ENCODE data around the gene GRK1. TPM values are rescaled to one million over a fixed set of nuclear protein-coding genes. Genes with fewer than 3 reads are reported as not detected.

GRK1 gene
- total RNA-seq, 1 donor from 2014 or later: 0.07 TPM

DNA sequence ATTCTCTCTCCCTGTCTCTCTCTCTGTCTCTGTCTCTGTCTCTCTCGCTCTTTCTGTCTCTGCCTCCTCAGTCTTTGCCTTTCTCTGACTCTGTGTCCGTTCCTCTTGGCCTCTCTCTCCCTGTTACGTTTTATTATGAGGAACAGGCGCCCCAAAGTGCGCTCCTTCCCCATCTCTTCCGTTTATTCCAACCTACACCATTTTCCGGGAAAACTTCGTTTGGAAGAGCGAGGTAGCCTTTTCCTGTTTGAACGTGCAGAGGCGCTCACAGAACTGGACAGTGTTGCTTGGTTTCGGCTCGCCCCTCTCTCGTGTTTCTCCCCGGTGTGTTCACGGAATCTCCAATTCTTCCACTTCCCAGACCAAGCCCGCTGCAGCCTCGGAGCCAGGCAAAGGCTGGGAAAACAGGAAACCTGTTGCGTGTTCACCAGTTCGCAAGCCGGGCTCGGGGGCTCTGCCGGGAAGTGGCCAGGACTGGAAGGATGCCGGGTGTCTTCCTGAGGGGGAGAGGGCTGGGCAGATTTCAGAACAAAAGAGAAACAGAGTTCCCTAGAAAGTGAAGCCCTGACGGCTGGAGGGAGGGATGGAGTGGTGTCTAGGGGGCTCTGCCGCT lies 92.6 kb downstream of the GRK1 start:
- Mint-ChIP-seq H3K4me1 (ENCODE audit: low read depth) (peaks cover 10% of the 10 kb centered on the region), H3K9me3 (ENCODE audit: low read depth) (no peaks in the 10 kb centered on the region), H3K4me3 (ENCODE audit: unreplicated experiment) (peak overlapping the region; percentile 86), H3K27me3 (ENCODE audit: low read depth) (peaks cover 20% of the 10 kb centered on the region), H3K27ac (ENCODE audit: unreplicated experiment) (peak overlapping the region; percentile 42), H3K36me3 (ENCODE audit: low read depth) (peaks cover 3% of the 10 kb centered on the region)
- no peak for TF ChIP-seq CTCF (IDR thresholded peaks at IDR 0.05)
- no peak for DNase-seq (ENCODE audit: low spot score)

DNA sequence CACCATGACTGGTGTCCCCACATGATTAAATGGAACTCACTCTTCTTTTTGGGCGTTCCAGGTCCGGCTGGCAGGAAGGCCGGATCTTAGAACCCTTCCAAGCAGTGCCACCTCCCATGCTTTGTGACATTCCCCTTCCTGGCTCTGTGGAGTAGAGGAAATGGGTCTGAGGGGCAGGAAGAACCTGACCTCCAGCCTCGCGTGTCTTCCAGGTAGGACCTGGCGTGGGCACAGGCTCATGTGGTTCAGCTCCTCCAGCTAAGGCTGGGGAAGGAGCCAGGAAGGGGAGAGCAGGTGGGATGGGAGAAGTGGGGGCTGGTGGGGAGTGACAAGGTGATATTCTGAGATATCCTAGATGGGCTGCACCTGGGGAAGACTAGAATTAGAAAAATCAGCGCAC lies 94.1 kb downstream of the GRK1 start:
- TF ChIP-seq CTCF (IDR thresholded peaks at IDR 0.05): no peak
- Mint-ChIP-seq H3K36me3 (ENCODE audit: low read depth) (peaks cover 3% of the 10 kb centered on the region), H3K27me3 (ENCODE audit: low read depth) (peaks cover 15% of the 10 kb centered on the region), H3K4me1 (ENCODE audit: low read depth) (peaks cover 10% of the 10 kb centered on the region), H3K9me3 (ENCODE audit: low read depth) (no peaks in the 10 kb centered on the region), H3K27ac (ENCODE audit: unreplicated experiment) (no peak overlapping the region), H3K4me3 (ENCODE audit: unreplicated experiment) (no peak overlapping the region)
- no peak for DNase-seq (ENCODE audit: low spot score)

DNA sequence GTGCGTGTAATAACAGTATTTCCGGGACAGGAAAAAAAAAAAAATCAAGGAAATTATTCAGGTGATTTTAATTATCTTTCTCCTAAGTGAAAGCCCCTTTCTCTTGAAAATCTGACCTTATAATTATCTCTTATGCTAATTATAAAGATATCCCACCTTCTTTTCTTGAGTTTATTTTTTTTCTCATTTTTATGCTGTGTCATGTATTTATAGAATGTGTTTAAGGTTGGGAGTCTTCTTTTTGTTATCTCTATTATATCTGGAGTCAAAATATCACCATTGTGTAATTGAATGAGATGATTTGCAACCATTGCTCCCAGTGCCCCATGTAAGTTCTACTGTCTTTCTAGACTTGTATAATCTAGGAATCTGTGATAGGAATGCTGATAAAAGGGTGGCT lies 95.1 kb downstream of the GRK1 start:
- no peak for DNase-seq (ENCODE audit: low spot score)
- peaks cover 10% of the 10 kb centered on the region for H3K4me1 Mint-ChIP-seq (ENCODE audit: low read depth)
- peaks cover 15% of the 10 kb centered on the region for H3K27me3 Mint-ChIP-seq (ENCODE audit: low read depth)
- H3K27ac Mint-ChIP-seq (ENCODE audit: unreplicated experiment): no peak overlapping the region
- H3K4me3 Mint-ChIP-seq (ENCODE audit: unreplicated experiment): no peak overlapping the region
- no peak for TF ChIP-seq CTCF (IDR thresholded peaks at IDR 0.05)
- peaks cover 3% of the 10 kb centered on the region for H3K36me3 Mint-ChIP-seq (ENCODE audit: low read depth)
- no peaks in the 10 kb centered on the region for H3K9me3 Mint-ChIP-seq (ENCODE audit: low read depth)

- Mint-ChIP-seq H3K4me1 (ENCODE audit: low read depth) (peaks cover 10% of the 10 kb centered on the region), H3K9me3 (ENCODE audit: low read depth) (no peaks in the 10 kb centered on the region), H3K27ac (ENCODE audit: unreplicated experiment) (no peak overlapping the region), H3K27me3 (ENCODE audit: low read depth) (peaks cover 15% of the 10 kb centered on the region), H3K4me3 (ENCODE audit: unreplicated experiment) (no peak overlapping the region), H3K36me3 (ENCODE audit: low read depth) (peaks cover 3% of the 10 kb centered on the region)
- TF ChIP-seq CTCF (IDR thresholded peaks at IDR 0.05): no peak
- DNase-seq (ENCODE audit: low spot score): no peak
Measured at GRCh38 chr13:113762538-113762937, 95.5 kb downstream of the GRK1 start.

DNA sequence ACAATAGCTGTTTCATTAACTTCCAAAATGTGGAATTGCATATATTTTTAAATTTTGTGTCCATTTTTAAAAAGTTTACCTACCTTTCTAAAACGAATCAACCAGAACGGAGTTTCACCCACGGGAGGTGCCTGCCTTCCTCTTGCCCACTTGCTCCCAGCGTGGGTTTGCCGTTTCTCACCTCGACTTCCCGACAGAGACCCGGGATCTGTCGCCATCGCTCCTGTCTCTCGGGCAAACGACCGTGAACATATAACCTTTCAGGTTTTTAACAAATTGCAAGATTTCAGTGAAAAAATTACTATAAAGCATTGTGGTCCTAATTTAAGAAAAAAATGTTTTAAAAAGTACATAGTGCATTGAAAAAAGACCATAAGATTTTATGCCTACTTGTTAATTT lies 96.2 kb downstream of the GRK1 start:
- DNase-seq (ENCODE audit: low spot score): no peak
- peaks cover 10% of the 10 kb centered on the region for H3K4me1 Mint-ChIP-seq (ENCODE audit: low read depth)
- no peaks in the 10 kb centered on the region for H3K9me3 Mint-ChIP-seq (ENCODE audit: low read depth)
- no peak overlapping the region for H3K4me3 Mint-ChIP-seq (ENCODE audit: unreplicated experiment)
- no peak overlapping the region for H3K27ac Mint-ChIP-seq (ENCODE audit: unreplicated experiment)
- no peak for TF ChIP-seq CTCF (IDR thresholded peaks at IDR 0.05)
- H3K36me3 Mint-ChIP-seq (ENCODE audit: low read depth): peaks cover 3% of the 10 kb centered on the region
- H3K27me3 Mint-ChIP-seq (ENCODE audit: low read depth): peaks cover 15% of the 10 kb centered on the region
